HG03039 (cell line): ENCODE data around the gene CCR9.

Experiments used
- ATAC-seq: cut with Tn5 transposase; IDR thresholded peaks from one replicate; pipeline ENCODE4 v1.9.1; 2021; ENCODE audit warnings: mild to moderate bottlenecking, moderate library complexity; ENCODE audit not compliant: unreplicated experiment

Gene CCR9

DNA sequence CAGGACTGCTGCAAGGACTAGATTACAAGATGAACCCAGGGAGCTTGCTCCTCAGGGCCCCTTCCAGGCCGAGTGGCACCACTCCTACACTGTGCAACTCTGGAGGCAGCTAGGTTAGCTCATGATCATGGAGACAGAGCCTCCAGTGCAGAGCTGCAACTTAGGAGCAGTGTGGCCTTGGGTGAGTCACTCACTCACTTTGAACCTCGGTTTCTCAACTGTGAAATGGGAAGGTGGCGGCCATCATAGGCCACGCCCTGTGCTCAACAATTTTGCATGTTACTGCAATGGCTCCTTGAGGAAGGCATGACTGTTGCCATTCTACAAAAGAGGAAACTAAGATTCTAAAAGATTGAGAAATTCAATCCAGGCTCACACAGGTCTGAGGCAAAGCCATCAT is 45.8 kb downstream of the CCR9 start:
- ATAC-seq, result no peak

DNA sequence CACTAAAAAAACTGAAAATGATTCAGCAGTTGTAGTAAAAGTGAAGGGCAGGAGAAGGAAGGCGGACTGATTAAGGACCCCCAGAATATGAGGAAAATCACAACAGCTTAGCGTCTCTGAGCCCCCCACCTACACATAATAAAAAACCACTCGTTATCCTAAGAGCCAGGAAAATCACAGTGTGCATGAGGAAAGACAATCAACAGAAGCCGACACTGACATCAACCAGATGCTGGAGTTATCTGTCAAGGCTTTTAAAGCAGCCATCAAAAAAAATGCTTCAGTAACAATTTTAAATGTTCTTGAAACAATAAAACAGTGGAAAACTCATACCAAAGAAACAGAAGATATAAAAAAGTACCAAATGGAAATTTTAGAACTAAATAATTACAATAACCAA is 47.2 kb downstream of the CCR9 start:
- no peak for ATAC-seq

DNA sequence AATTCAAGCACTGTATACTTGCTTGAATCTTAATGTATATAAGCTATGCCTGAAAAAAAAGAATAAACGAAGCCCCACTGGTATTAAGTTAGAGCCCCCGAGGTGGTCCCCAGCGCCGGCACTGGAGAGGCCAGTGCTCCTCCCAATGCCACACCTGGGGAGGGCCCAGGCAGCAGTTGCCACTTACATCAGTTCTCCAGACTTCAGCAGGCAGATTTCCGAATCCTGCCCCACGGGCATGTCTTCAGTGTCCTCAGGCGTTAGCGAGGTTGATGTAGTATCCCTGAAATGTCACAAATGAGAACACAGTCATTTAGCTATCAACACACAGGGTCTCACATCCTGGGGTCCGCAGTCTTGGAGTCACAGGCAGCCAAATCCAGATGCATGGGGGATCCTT is 49.9 kb downstream of the CCR9 start:
- ATAC-seq, result no peak

DNA sequence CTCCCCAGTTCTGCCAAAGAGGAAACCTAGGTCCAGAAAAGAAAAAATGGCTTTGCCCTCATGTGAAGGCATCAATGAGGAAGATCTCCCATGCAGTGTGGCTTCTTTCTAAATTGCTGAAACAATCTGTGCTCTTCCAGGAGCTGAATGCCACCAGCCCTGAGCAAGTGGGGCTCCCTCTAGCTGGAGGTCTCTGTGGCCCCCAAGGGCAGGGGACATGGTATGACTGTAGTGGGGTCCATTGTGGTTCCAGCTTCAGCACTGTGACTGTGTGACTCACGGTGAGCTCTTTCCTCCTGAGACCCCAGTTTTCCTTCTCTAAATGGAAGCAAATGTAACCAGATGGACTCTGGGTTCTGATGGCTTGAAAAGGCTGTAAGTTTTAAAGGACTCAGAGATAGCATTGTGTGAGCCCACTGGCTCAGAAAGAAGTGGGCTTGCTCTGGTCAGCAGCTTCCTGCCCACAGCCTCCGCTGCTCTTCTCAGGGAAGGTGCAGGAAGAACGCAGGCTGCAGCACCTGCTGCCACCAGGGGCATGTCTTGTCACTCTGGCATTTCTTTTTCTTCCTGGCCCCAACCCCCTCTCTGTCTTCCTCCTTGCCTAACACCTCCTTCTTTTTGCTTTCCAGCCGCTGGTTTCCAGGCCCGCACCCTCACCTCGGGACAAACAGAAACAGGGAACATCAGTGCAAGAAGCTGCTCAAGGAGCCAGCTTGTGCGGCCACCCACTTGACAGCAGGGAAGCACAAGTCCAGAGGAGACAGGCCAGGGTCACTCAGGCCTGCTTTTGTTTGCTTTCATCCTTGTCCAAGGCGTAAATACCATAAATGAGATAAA is 51.1 kb downstream of the CCR9 start:
- ATAC-seq, result no peak

DNA sequence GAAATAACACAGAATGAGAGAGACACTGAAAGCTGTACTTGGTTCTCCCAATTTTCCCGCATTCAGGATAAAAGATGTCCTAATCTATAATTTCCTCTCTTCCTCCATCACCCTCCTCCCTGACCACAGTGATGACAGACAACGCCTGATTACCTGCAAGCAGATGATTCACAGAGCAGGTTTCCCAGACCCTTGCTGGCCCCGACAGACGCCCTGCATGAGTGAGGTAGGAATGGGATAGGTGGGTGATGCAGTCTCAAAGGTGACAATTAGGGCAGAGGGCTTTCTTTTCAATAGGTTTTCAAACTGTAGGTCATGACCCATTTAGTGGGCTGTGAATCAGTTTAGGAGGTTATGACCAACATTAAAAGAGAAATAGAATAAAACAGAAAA is 51.7 kb downstream of the CCR9 start:
- ATAC-seq, result no peak

DNA sequence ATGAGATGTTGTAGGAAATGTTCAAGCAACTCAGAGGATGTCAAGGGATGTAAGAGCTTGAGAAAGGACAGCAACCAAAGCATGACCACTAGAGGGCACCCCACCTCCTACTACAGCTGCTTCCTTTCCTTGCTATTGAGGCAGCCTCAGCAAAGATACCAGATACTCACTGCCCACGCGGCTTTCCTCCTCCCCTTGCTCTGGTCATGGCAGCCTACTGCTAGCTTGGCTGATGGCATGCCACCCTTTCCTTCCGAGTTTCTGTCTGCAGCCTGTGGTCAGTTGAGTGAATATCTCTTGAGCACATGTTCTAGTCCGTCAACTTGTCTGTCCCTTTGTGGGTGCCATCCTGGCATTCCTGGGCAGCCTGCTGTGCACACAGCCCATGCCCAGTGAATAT is 52.5 kb downstream of the CCR9 start:
- no peak for ATAC-seq

DNA sequence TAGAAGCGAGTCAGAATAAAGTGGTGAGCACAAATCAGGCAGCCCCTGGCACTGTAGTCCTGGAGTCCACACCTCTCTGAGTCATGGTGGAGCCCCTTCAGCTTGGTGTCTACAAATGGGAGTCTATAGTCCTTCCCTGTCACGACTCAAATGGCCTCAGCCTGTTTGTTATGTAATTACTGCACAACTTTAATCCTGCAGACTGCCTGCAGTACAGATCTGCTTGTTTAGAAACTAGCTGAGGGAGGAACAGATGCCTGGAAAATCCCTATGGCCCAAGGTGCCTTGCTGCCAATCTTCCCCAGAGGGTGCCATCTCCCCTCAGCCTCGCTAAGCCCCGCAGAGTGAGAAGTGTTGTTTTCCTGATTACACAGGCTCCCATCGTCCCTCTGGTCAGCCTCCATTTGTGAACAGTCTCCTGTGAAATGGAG is 53.0 kb downstream of the CCR9 start:
- no peak for ATAC-seq

DNA sequence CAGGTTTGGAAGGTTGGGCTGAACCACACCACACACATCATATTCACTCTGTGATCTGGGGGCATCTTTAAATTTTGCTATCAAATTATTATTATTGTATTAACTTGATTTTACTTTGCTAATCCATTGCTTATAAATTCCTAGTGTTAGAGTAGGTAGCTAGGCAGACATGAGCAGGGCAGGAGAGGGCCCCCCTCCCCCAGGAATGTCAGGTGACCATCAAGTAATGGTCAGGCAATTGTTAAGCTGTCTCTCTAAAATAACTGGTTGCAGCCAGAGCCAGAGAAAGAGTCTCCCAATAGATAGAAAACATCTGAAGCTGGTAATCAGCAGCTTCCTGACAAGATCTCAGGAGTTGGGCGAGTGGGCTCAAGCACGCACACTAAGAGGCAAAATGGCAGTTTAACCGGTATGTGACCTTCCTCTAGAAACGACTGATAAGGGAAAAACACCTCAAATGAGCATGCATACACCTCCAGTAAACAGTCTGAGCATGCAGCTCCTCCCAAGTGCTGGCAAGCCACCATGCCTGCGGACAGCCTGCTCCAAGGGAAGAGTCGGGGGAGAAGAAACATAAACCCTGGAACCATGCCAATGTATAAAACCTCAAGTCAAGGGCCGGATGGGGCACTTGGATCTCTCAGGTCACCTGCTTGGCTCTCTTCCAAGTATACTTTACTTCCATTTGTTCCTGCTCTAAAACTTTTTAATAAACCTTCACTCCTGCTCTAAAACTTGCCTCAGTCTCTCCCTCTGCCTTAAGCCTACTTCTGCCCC is 53.8 kb downstream of the CCR9 start:
- ATAC-seq, result no peak

DNA sequence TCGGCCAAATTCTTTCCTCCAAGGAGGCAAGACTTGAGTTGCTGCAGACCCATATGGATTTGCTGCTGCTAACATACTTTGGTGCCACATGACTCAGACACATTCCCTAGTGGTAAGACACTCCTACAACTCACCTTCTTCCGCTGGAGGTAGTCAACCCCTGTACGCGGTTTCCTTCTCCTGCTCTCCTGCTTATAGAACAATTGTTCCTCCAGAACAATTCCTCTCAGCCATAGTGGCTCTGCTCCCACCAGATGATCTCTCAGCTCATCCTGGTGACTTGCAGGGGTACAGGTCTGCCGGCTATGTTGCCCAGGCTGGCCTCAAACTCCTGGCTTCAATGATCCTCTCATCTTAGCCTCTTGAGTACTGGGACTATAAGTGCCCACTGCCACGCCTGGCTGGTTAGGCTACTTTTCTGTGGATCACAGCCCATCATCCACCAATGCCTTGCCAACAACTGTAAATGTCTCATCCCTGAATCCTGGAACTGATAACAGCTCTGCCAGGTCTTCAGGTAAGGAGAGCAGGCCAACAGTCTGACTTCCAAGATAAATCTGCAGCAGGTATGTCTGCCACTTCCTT is 54.5 kb downstream of the CCR9 start:
- ATAC-seq, result no peak

DNA sequence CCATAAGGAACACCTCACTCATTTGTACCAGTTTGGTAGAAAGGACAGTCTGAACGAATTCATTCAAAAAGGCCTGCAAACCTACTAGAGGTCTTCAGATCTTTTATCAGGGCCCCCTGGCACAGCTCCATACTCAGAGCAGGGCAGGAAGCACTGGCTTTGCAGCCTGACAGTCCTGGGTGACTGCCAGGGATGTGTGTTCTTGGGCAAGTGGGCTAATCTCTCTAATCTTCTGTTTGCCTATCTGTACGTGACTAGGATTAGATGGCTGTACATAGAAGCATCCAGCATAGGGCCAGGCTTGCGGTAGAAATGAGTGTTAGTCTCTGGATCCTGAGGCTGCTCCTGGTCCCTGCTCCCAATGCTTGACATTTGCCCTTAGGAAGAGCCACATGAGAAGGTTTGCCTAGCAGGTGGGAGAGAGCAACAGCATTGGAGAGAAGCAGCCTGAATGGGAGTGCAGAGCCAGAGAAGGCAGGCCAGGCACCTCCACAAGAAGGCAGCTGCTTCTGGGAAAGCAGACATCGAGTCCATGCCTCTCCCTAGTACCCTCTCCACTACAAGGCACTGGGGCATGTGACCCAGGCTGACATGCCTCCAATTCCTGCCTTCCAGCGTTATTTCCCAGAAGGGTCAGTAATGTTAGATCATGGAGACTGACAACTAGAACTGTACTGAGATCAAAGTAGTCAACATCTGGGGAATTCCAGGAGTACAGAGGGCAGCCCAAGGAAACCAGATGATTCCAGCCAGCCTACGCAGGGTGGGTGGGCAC is 55.9 kb downstream of the CCR9 start:
- no peak for ATAC-seq

DNA sequence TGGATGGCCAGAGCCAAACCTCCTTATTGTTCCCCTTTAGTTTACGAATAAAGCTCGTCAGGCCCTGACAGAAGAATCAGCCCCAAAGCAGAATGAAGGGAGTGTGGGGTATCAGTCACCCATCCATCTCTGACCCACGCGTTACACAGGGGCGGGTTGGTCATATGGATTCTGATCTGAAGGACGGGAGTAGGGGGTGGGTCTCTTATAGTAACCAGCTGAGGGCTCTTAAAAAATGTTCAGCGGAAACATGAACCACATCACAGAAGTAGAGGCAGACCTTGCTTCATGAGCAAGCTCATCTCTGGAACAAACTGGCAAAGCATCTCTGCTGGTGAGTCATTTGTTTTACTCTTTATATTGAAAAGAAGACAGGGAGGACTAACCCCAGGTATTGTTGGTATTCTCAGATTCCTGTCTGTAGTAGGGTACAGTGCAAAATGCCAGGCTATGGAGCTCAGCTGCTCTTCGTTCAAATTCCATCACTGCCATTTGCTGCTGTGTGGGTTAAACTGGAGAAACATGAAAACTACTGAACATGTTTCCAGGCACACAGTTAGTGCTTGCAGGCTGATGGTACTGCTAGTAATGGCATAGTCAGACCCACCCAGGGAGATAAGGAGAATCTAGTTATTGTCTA is 57.0 kb downstream of the CCR9 start, which contains the start of gene CXCR6:
CXCR6 (plus strand) TSS at position 258 of the 640 bp plus-strand sequence. CDS start 3,018 bp downstream, outside the sequence.
- ATAC-seq, result no peak

DNA sequence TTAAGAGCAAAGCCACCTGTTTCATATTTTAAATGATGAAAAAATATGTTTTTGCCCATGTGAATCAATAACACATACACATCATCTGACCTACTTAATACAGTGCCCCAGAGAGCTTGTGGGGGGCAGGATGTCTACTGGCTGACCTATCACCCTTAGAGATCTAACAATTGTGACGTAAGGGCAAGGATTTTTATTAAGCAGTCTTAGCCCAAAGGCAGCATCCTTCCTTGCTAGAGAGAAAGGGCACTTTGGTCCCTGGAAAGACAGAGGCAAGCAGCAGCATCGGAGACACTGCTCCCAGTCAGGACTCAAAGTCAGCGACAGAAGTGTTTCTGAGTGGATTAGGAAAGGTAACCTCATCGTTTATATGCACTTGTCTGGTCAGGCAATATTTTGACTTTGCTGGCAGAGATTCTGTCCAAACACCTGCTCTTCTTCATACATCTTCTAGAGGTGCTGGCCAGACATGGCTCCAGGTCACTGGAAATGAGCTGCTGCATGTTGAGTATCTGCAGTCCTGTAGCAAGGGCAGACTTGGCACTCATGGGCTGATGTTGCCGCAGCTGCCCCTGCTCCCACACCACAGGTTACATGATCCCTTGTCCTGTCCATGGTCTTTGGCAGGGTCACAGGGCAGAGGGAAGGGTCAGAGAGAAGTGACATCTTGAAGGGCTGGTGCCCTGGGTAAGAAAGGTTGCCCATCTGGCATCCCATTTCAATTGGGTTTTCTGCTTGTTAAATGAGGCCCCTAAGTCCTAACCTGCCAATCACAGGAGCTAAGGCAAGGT is 58.7 kb downstream of the CCR9 start:
- no peak for ATAC-seq

DNA sequence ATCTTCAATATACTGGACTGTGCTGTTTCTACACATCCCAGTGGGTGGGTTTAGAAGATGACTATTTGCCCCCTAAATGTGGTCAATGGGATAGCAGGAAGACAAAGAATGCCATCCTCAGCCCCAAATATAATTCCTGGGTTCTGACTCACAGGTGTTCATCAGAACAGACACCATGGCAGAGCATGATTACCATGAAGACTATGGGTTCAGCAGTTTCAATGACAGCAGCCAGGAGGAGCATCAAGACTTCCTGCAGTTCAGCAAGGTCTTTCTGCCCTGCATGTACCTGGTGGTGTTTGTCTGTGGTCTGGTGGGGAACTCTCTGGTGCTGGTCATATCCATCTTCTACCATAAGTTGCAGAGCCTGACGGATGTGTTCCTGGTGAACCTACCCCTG is 60.0 kb downstream of the CCR9 start:
- ATAC-seq, result no peak

DNA sequence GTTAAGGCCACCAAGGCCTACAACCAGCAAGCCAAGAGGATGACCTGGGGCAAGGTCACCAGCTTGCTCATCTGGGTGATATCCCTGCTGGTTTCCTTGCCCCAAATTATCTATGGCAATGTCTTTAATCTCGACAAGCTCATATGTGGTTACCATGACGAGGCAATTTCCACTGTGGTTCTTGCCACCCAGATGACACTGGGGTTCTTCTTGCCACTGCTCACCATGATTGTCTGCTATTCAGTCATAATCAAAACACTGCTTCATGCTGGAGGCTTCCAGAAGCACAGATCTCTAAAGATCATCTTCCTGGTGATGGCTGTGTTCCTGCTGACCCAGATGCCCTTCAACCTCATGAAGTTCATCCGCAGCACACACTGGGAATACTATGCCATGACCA is 60.5 kb downstream of the CCR9 start:
- no peak for ATAC-seq

DNA sequence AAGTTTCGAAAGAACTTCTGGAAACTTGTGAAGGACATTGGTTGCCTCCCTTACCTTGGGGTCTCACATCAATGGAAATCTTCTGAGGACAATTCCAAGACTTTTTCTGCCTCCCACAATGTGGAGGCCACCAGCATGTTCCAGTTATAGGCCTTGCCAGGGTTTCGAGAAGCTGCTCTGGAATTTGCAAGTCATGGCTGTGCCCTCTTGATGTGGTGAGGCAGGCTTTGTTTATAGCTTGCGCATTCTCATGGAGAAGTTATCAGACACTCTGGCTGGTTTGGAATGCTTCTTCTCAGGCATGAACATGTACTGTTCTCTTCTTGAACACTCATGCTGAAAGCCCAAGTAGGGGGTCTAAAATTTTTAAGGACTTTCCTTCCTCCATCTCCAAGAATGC is 61.0 kb downstream of the CCR9 start:
- no peak for ATAC-seq

DNA sequence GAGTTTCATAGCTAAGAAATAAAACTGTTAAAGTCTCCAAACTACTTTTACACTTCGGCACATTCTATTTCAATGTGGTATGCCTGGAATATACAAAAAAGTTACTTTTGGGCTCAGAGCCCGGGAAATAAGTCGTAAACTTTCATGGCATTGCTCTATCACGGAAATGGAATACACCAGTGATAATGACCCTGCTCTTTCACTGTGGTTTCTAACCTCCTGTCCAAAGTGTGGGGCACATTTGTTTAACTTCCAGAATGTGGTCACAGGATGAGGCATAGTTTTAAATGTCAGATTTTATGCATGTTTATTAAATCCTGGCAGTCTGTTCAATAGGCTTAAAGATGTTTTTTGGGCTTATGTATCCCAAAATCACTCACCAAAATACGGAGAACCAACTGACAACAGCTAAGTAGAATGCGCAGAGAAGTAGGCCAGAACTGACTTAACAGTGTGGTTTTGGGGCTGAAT is 62.0 kb downstream of the CCR9 start:
- ATAC-seq, result no peak

DNA sequence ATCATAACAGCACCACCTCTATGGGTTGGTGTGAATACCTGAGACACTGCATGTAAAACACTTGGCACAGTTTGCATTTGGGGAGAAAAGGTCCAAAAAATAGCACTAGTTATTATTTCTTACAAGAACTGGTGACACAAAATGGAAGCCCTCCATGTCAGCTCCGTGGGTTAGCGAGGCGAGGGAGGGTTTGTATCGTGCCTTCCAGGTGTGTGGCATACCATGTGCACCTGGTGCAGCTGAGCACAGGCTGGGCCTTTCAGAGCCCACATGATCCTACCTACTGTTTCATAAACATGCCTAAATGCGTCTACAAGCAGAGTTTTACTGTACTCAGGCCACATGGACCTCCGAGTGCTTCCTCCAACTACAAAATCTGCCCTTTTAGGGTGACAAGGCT is 62.5 kb downstream of the CCR9 start:
- no peak for ATAC-seq

DNA sequence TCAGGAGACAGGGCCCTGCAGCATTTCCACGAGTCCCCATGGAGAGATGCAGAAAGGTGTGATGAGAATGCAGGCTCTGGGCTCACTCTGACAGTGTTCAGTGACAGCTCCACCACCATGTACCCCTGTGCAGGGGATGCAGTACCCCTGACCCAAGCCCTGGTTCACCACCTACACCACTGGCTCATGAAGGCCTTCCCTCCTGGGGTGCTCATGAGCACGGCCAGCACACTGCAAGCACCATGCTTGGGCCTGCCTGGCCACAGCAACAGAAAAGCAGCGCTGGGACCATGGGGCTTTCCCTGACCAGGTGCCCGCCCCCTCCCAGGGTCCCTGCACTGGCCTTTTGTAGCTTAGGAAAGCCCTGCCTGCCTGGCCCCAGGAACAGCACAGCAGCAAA is 63.1 kb downstream of the CCR9 start:
- no peak for ATAC-seq

DNA sequence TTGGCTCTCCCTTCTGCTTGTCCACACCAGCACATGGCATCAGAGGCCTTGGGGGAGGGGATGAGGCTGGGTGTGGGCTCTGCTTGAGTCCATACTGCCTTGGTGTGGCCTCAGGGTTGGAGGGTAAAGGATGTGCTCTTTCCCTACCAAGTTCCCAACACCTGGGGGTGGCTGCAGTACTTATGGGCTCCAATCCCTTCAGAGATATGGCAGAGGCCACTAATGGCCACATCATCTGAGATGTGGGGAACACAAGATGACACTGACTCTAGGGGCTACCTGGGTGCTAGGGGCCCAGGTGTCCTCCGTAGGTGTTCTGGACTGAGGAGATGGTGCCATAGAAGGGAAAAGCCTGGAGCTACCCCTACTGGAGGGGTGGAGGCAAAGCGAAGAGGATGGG is 63.8 kb downstream of the CCR9 start:
- no peak for ATAC-seq
